Measurements from ENCODE around the gene CACNB2. TPM values are rescaled to one million over a fixed set of nuclear protein-coding genes. Genes with fewer than 3 reads are reported as not detected.

Gene CACNB2
- polyA plus RNA-seq, 2 donors: 3.8 to 5.1 TPM

GRCh38 chr10:18460032-18460431, 319.8 kb downstream of the CACNB2 start:
- no peaks in the 10 kb centered on the region for H3K36me3 ChIP-seq (ENCODE audit: control insufficient read depth in 2 of 2, insufficient read depth in 2 of 2, low read length in 1 of 2)
- no peaks in the 10 kb centered on the region for H3K9me3 ChIP-seq (ENCODE audit: control insufficient read depth in 2 of 2, insufficient read depth in 1 of 2, low read depth in 1 of 2, low read length in 1 of 2)
- H3K4me1 ChIP-seq (ENCODE audit: control insufficient read depth in 2 of 2, insufficient read depth in 2 of 2, low read length in 1 of 2): no peaks in the 10 kb centered on the region
- H3K27me3 ChIP-seq (ENCODE audit: control insufficient read depth in 1 of 2, insufficient read depth in 2 of 2, low read length in 2 of 2): no peaks in the 10 kb centered on the region
- no peak overlapping the region for H3K27ac ChIP-seq (ENCODE audit: low read depth in 2 of 2, low read length in 1 of 2)
- no peak overlapping the region for H3K4me3 ChIP-seq (ENCODE audit: low read depth in 1 of 2, low read length in 2 of 2)
- 45 to 60% methylated on average over 2 of the region's 2 CpGs for WGBS, 2 donors

- no peak overlapping the region for H3K4me3 ChIP-seq (ENCODE audit: low read depth in 1 of 2, low read length in 2 of 2)
- no peak overlapping the region for H3K27ac ChIP-seq (ENCODE audit: low read depth in 2 of 2, low read length in 1 of 2)
- H3K36me3 ChIP-seq (ENCODE audit: control insufficient read depth in 2 of 2, insufficient read depth in 2 of 2, low read length in 1 of 2): no peaks in the 10 kb centered on the region
- H3K27me3 ChIP-seq (ENCODE audit: control insufficient read depth in 1 of 2, insufficient read depth in 2 of 2, low read length in 2 of 2): no peaks in the 10 kb centered on the region
- H3K9me3 ChIP-seq (ENCODE audit: control insufficient read depth in 2 of 2, insufficient read depth in 1 of 2, low read depth in 1 of 2, low read length in 1 of 2): no peaks in the 10 kb centered on the region
- whole genome bisulfite sequencing, 2 donors: 91 to 93% methylated on average over 5 of the region's 5 CpGs
- H3K4me1 ChIP-seq (ENCODE audit: control insufficient read depth in 2 of 2, insufficient read depth in 2 of 2, low read length in 1 of 2): no peaks in the 10 kb centered on the region
Measured at GRCh38 chr10:18463673-18464211, 323.5 kb downstream of the CACNB2 start.

DNA sequence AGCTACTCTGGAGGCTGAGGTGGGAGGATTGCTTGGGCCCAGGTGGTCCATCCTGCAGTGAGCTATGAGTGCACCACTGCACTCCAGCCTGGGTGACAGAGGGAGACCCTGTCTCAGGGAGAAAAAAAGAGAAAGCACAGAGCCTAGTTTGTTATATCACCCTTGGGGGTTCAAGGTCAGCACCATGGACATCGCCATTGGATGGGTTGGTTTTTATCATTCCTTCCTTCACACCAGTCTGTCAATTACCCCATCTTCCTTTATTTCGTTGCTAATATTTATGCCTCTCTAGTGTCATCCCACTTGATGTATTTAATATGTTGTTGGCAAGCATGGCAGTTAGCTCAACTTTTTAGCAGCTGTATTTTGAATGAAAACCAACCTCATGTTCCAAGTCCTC, 328.9 kb downstream of the CACNB2 start:
- Histone ChIP-seq H3K36me3 (ENCODE audit: control insufficient read depth in 2 of 2, insufficient read depth in 2 of 2, low read length in 1 of 2) (no peaks in the 10 kb centered on the region), H3K27ac (ENCODE audit: low read depth in 2 of 2, low read length in 1 of 2) (no peak overlapping the region), H3K27me3 (ENCODE audit: control insufficient read depth in 1 of 2, insufficient read depth in 2 of 2, low read length in 2 of 2) (no peaks in the 10 kb centered on the region), H3K4me3 (ENCODE audit: low read depth in 1 of 2, low read length in 2 of 2) (no peak overlapping the region), H3K4me1 (ENCODE audit: control insufficient read depth in 2 of 2, insufficient read depth in 2 of 2, low read length in 1 of 2) (no peaks in the 10 kb centered on the region), H3K9me3 (ENCODE audit: control insufficient read depth in 2 of 2, insufficient read depth in 1 of 2, low read depth in 1 of 2, low read length in 1 of 2) (no peaks in the 10 kb centered on the region)
- 66 to 74% methylated on average over 2 of the region's 2 CpGs for WGBS, 2 donors

DNA sequence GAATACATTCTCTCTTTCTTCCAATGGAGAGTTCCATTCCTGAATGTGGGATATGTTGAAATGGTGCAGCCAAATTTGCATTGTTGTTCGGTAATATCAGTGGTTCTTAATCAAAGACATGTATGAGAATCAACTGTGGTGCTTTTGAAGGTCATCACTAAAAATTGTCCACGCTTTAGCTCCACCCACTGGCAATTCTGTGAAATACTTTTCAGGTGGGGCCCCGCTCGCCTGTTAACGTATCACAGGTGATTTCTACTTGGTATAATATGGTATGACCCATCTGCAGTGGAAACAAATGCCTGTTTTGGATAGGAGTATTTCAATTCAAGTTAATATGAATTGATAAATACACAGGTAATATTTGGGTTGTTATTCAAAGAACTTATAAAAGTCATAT, 332.8 kb downstream of the CACNB2 start:
- no peak overlapping the region for H3K27ac ChIP-seq (ENCODE audit: low read depth in 2 of 2, low read length in 1 of 2)
- no peaks in the 10 kb centered on the region for H3K4me1 ChIP-seq (ENCODE audit: control insufficient read depth in 2 of 2, insufficient read depth in 2 of 2, low read length in 1 of 2)
- peaks cover 0 to 2% of the 10 kb centered on the region in 2 donors for H3K9me3 ChIP-seq (ENCODE audit: control insufficient read depth in 2 of 2, insufficient read depth in 1 of 2, low read depth in 1 of 2, low read length in 1 of 2)
- H3K4me3 ChIP-seq (ENCODE audit: low read depth in 1 of 2, low read length in 2 of 2): no peak overlapping the region
- no peaks in the 10 kb centered on the region for H3K36me3 ChIP-seq (ENCODE audit: control insufficient read depth in 2 of 2, insufficient read depth in 2 of 2, low read length in 1 of 2)
- no peaks in the 10 kb centered on the region for H3K27me3 ChIP-seq (ENCODE audit: control insufficient read depth in 1 of 2, insufficient read depth in 2 of 2, low read length in 2 of 2)
- 66 to 80% methylated on average over 5 of the region's 5 CpGs for WGBS, 2 donors

GRCh38 chr10:18473424-18474117, 333.3 kb downstream of the CACNB2 start:
- no peak overlapping the region for H3K27ac ChIP-seq (ENCODE audit: low read depth in 2 of 2, low read length in 1 of 2)
- H3K27me3 ChIP-seq (ENCODE audit: control insufficient read depth in 1 of 2, insufficient read depth in 2 of 2, low read length in 2 of 2): no peaks in the 10 kb centered on the region
- no peaks in the 10 kb centered on the region for H3K4me1 ChIP-seq (ENCODE audit: control insufficient read depth in 2 of 2, insufficient read depth in 2 of 2, low read length in 1 of 2)
- H3K4me3 ChIP-seq (ENCODE audit: low read depth in 1 of 2, low read length in 2 of 2): no peak overlapping the region
- WGBS, 2 donors: 58 to 73% methylated on average over 12 of the region's 12 CpGs
- H3K36me3 ChIP-seq (ENCODE audit: control insufficient read depth in 2 of 2, insufficient read depth in 2 of 2, low read length in 1 of 2): no peaks in the 10 kb centered on the region
- H3K9me3 ChIP-seq (ENCODE audit: control insufficient read depth in 2 of 2, insufficient read depth in 1 of 2, low read depth in 1 of 2, low read length in 1 of 2): peaks cover 0 to 2% of the 10 kb centered on the region in 2 donors

DNA sequence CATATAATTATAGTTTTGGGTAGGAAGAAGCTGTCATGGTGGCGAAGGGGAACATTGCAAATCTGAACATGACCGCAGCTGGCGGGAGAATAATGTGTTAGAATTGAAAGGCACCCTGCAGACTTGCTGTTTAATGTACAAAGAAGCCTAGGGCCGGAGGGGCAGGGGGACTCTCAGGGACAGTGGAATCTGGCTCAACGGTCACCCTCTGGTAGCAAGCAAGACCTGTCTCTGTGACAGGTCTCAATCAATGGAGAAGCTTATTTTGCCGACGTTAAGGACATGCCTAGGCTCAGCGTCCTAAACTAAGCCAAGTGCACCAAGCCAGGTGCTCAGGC, 333.9 kb downstream of the CACNB2 start:
- Histone ChIP-seq H3K4me3 (ENCODE audit: low read depth in 1 of 2, low read length in 2 of 2) (no peak overlapping the region), H3K27me3 (ENCODE audit: control insufficient read depth in 1 of 2, insufficient read depth in 2 of 2, low read length in 2 of 2) (no peaks in the 10 kb centered on the region), H3K9me3 (ENCODE audit: control insufficient read depth in 2 of 2, insufficient read depth in 1 of 2, low read depth in 1 of 2, low read length in 1 of 2) (peaks cover 0 to 2% of the 10 kb centered on the region in 2 donors), H3K27ac (ENCODE audit: low read depth in 2 of 2, low read length in 1 of 2) (no peak overlapping the region), H3K36me3 (ENCODE audit: control insufficient read depth in 2 of 2, insufficient read depth in 2 of 2, low read length in 1 of 2) (no peaks in the 10 kb centered on the region), H3K4me1 (ENCODE audit: control insufficient read depth in 2 of 2, insufficient read depth in 2 of 2, low read length in 1 of 2) (no peaks in the 10 kb centered on the region)
- WGBS, 2 donors: 84 to 90% methylated on average over 8 of the region's 8 CpGs

DNA sequence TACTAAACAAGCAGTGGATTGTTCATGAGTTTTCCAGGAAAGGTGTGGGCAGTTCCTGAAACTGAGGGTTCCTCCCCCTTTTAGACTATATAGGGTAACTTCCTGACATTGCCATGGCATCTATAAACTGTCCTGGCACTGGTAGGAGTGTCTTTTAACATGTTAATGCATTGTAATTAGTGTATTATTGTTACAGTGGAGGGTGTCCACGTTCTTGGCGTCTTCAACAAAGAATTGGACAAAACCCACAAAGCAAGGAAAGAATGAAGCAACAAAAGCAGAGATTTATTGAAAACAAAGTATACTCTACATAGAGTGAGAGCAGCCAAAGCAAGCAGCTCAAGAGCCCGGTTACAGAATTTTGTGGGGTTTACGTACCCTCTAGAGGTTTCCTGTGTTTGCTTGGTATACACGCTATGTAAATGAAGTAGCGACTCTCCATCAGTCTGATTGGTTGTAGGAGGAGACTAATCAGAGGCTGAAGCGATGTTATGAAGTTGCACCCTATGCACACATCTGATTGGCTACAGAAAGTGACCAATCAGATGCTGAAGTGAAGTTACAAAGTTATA, 335.9 kb downstream of the CACNB2 start:
- Histone ChIP-seq H3K9me3 (ENCODE audit: control insufficient read depth in 2 of 2, insufficient read depth in 1 of 2, low read depth in 1 of 2, low read length in 1 of 2) (peaks cover 0 to 2% of the 10 kb centered on the region in 2 donors), H3K4me3 (ENCODE audit: low read depth in 1 of 2, low read length in 2 of 2) (no peak overlapping the region), H3K4me1 (ENCODE audit: control insufficient read depth in 2 of 2, insufficient read depth in 2 of 2, low read length in 1 of 2) (no peaks in the 10 kb centered on the region), H3K27ac (ENCODE audit: low read depth in 2 of 2, low read length in 1 of 2) (no peak overlapping the region), H3K36me3 (ENCODE audit: control insufficient read depth in 2 of 2, insufficient read depth in 2 of 2, low read length in 1 of 2) (no peaks in the 10 kb centered on the region), H3K27me3 (ENCODE audit: control insufficient read depth in 1 of 2, insufficient read depth in 2 of 2, low read length in 2 of 2) (no peaks in the 10 kb centered on the region)
- WGBS, 2 donors: 84 to 87% methylated on average over 7 of the region's 7 CpGs

- Histone ChIP-seq H3K4me1 (ENCODE audit: control insufficient read depth in 2 of 2, insufficient read depth in 2 of 2, low read length in 1 of 2) (no peaks in the 10 kb centered on the region), H3K4me3 (ENCODE audit: low read depth in 1 of 2, low read length in 2 of 2) (no peak overlapping the region), H3K27ac (ENCODE audit: low read depth in 2 of 2, low read length in 1 of 2) (no peak overlapping the region), H3K27me3 (ENCODE audit: control insufficient read depth in 1 of 2, insufficient read depth in 2 of 2, low read length in 2 of 2) (no peaks in the 10 kb centered on the region), H3K9me3 (ENCODE audit: control insufficient read depth in 2 of 2, insufficient read depth in 1 of 2, low read depth in 1 of 2, low read length in 1 of 2) (peaks cover 0 to 2% of the 10 kb centered on the region in 2 donors), H3K36me3 (ENCODE audit: control insufficient read depth in 2 of 2, insufficient read depth in 2 of 2, low read length in 1 of 2) (no peaks in the 10 kb centered on the region)
- 77 to 79% methylated on average over 3 of the region's 3 CpGs for WGBS, 2 donors
Measured at GRCh38 chr10:18478354-18478753, 338.1 kb downstream of the CACNB2 start.

GRCh38 chr10:18479502-18479901, 339.3 kb downstream of the CACNB2 start:
- Histone ChIP-seq H3K9me3 (ENCODE audit: control insufficient read depth in 2 of 2, insufficient read depth in 1 of 2, low read depth in 1 of 2, low read length in 1 of 2) (peaks cover 0 to 2% of the 10 kb centered on the region in 2 donors), H3K4me1 (ENCODE audit: control insufficient read depth in 2 of 2, insufficient read depth in 2 of 2, low read length in 1 of 2) (no peaks in the 10 kb centered on the region), H3K27me3 (ENCODE audit: control insufficient read depth in 1 of 2, insufficient read depth in 2 of 2, low read length in 2 of 2) (no peaks in the 10 kb centered on the region), H3K36me3 (ENCODE audit: control insufficient read depth in 2 of 2, insufficient read depth in 2 of 2, low read length in 1 of 2) (no peaks in the 10 kb centered on the region), H3K4me3 (ENCODE audit: low read depth in 1 of 2, low read length in 2 of 2) (no peak overlapping the region), H3K27ac (ENCODE audit: low read depth in 2 of 2, low read length in 1 of 2) (no peak overlapping the region)
- 93 to 94% methylated on average over 6 of the region's 6 CpGs for WGBS, 2 donors

All from esophagus (tissue), 2 donors.